Stimulated activated CD8-positive, alpha-beta memory T cell treated with anti-CD3 and anti-CD28 coated beads, Interleukin-4, amount 100 ng/mL, for 1 hour (primary cell): ENCODE results near the gene TTL.
A peak's percentile ranks its signal among the peaks of the same experiment; 100 is the strongest.
"Not testable (repeated sequence)": the region's sequence is repeated elsewhere in the genome, so short reads cannot be mapped to it uniquely, and the experiment has no call there.

ENCODE experiments used
- DNase-seq, 2 donors: peaks; one replicate each; pipeline ENCODE4 v3.0.0-alpha.2; 2020; ENCODE audit warnings: low read depth in 2 of 2, low spot score in 1 of 2

Gene TTL

GRCh38 chr2:112519506-112519905 is 37.5 kb downstream of the TTL start:
- no peak for DNase-seq

DNA sequence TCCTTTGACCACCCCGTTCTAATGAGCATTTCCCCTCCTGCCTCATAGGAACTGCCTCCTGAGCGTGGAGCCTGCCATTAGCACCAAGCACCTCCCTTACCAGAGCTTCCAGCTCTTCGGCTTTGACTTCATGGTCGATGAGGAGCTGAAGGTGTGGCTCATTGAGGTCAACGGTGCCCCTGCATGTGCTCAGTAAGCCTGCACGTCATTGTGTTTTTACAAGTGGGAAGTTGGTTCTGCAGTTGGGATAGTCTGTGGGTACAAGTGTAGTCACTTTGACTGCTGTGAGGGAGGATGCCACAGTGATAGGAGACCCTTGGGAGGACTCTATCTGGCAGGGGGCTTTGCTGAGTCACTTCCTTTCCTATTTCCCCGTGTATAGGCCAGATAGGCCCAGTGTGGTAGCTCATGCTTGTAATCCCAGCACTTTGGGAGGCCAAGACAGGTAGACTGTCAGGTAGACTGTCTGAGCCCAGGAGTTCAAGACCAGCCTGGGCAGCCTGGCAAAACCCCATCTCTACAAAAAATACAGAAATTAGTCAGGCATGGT is 38.4 kb downstream of the TTL start:
- no peak for DNase-seq

GRCh38 chr2:112523291-112523777 is 41.4 kb downstream of the TTL start:
- no peak for DNase-seq

- not testable (repeated sequence) for DNase-seq
These were observed 42.3 kb downstream of the TTL start for GRCh38 chr2:112524276-112524675.

- no peak for DNase-seq
These were observed 46.6 kb downstream of the TTL start for GRCh38 chr2:112528541-112528940.

GRCh38 chr2:112529757-112530156 is 47.8 kb downstream of the TTL start:
- no peak for DNase-seq

DNA sequence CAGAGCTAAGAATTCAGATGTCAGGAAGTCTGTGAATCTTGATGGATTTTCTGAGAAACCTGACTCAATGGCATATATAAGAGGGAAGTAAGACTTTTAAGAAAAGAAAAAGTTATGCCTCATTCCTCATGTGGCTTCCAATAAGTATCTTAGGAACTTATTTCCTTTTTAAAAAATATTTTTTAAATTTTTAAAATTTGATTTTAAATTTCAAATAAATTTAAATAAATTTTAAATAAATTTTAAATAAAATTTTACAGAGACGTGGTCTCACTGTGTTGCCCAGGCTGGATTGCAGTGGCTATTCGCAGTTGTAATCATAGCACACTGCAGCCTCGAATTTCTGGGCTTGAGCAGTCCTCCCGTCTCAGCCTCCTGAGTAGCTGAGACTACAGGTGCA is 48.8 kb downstream of the TTL start:
- DNase-seq = no peak

- DNase-seq = no peak
These were observed 52.9 kb downstream of the TTL start for GRCh38 chr2:112534826-112535225.

GRCh38 chr2:112536665-112537064 is 54.7 kb downstream of the TTL start:
- not testable (repeated sequence) for DNase-seq

GRCh38 chr2:112539306-112539705 is 57.4 kb downstream of the TTL start:
- DNase-seq = no peak

GRCh38 chr2:112540906-112541305 is 59.0 kb downstream of the TTL start:
- DNase-seq = no peak

DNA sequence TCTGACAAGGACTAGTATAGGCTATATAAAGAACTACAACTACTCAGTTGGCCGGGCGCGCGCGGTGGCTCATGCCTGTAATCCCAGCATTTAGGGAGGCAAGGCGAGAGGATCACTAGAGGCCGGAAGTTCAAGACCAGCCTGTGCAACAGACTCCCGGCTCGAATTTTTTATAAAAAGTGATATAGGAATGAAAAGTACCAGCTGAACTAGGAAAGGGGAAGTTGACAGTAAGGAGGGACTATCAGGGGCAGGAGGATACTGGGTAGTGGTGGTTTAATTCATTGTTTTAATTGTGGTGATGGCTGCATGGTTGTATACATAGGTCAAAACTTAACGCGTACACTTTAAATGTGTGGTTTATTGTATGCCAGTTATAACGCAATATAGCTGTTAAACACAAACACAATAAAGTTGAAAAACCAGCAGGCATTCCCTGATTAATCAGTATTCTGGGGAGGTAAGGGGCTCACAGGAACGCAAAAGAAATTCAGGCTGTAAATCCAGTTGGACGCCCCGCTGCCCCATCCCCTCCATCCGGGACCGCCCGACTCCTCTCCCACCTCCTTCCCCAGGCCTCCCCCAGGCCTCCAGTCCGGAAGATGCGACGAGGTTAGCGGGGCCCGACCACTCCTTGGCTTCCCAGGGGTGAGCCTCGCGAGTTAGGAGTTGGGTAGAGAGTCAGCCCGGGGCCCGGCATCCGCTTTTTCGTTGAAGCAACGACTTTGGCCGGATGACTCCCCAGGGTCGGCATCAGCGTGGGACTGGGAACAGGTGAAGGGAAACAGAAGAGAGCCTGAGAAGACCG is 59.6 kb downstream of the TTL start:
- peak in 1 of 2 donors; percentile 39 for DNase-seq

DNA sequence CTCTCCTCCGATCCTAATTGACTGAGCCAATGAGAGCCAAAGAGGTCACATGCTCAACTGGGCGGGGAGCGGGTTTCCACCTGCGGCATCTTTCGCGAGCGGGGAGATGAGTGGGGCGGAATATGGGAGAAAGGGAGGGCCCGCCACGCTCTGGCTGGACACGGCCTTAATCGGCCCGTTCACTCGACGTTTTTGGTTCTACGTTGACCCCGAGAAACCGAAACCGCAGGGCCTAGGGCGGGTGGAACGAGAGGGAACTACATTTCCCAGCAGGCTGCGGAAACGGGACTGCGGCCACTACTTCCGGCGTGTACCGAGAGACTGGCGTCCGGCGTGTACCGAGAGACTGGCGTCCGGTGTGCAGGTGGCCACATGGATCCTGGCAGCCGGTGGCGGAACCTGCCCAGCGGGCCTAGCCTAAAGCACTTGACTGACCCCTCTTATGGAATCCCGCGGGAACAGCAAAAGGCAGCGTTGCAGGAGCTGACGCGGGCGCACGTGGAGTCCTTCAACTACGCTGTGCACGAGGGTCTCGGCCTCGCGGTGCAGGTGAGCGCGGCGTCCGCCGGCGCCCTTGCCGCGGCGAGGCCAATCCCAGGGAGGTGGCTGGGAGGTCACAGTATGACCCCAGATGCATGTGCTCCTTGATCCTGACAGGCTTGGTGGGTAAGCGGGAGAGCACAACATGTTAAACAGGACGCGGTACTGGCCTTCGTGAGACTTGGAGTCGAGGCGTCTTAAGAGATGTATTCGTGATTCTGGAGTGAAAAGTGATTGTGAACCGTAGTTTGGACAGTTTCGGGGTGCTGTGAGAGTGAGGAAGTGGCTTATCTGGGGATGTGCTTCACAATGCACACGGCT is 60.4 kb downstream of the TTL start, which contains the start of gene POLR1B:
Gene POLR1B, plus strand, starts transcription at position 343 of the 861 bp plus-strand sequence. Its CDS starts 30 bp downstream, at position 373.
- peak; percentile 56 to 57 for DNase-seq

DNA sequence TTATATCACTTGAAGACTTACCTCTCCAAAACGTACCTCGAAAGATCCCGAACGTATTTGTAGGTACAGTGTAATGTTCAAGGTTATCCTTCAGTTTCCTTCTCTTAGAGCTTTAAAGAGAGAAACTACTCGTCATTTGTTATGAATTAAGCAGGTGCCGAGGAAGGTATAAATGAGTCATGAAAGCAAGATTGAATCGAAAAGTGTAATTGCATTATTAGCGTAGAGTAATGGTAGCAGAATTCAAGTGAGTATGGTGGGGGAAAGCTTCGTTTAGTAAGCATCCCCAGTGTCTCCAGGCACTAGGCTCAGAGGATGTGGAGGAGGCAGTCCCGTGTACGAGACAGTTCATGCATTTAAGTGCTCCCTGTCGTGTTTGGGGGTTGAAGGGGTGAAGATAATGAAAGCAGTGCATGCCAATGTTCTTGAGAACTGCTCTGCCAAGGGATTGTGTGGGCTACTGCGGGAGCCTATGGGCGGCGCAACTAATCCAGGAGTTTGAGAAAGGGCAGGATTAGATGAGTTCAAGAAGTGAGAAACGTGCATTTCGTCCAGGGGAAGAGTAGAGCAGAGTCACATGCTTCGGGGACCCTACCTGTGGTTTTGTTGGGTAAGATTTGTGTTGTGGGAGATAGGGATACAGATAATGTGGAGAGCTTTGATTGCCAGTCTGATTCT is 61.2 kb downstream of the TTL start:
- DNase-seq = no peak

DNA sequence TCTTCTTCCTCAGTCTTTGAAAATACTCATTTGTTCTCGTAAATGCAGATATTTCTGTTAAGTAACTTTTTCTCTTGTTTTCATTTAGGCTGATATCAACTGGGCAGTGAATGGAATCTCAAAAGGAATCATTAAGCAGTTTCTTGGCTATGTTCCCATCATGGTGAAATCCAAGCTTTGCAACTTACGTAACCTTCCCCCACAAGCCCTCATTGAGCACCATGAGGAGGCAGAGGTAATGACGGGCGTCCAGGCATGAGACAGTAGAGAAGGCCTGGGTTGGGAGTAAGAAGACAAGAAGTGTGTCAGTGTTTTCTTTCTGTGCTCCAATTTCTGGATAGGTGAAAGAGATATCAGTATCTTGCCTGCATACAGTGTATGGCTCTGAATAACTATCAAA is 65.4 kb downstream of the TTL start:
- no peak for DNase-seq

- no peak for DNase-seq
These were observed 67.0 kb downstream of the TTL start for GRCh38 chr2:112548980-112549379.

GRCh38 chr2:112566104-112566503 is 84.1 kb downstream of the TTL start:
- DNase-seq = no peak

DNA sequence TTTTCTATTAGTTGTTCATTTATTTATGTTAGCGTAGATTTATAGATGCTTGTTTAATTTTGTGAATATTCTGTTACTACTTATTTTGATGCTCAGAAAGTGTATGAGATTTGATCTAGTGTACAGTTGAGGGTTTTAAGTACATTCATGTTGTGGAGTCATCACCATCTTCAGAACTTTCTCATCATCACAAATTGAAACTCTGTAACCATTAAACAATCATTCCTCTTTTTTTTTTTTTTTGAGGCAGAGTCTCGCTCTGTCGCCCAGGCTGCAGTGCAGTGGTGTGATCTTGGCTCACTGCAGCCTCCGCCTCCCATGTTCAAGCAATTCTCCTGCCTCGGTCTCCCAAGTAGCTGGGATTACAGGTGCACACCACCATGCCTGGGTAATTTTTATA is 84.6 kb downstream of the TTL start:
- not testable (repeated sequence) for DNase-seq

DNA sequence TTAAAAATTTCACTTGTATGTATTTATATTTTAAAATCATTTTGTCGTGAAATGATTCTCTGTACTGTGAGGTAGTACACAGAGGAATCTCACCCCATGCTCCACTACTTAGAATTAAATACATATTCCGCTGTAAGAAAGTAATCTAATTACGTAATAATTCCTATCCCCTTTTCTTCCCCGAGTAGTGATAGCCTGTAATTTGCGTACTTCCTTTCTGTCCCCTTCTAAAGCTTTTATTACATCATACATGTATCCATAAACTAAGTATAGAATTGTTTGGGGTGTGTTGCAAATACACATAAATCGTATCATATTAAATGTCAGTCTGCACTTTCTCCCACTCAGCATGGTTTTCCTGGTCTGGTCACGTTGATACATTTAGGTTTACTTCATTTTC is 90.0 kb downstream of the TTL start:
- no peak for DNase-seq

GRCh38 chr2:112577756-112578155 is 95.8 kb downstream of the TTL start:
- no peak for DNase-seq

DNA sequence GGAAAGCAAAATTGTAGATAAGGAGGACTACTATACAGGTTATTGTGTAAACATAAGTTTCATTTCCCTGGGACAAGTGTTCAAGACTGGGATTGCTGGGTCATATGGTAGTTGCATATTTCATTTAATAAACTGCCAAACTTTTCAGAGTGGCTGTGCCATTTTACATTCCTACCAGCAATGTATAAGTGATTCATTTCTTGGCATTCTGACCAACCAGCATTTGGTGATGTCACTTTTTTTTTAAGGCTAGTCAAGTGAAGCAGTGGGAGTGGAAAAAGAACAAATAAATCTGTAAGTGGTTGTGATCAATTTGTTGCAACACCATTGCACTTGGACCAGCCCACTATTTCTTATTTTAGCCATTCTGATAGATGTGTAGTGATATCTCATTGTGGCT is 97.3 kb downstream of the TTL start:
- DNase-seq = no peak
